Cardiac septum (tissue), 1 donor: ENCODE measurements around the gene SIGLEC15. TPM values are rescaled to one million over a fixed set of nuclear protein-coding genes. Genes with fewer than 3 reads are reported as not detected.
"Not testable (repeated sequence)": the region's sequence is repeated elsewhere in the genome, so short reads cannot be mapped to it uniquely, and the experiment has no call there.

Experiments
- DNase-seq: peaks from one replicate; pipeline ENCODE4 v3.0.0-alpha.2; 2020; ENCODE audit warnings: low spot score
- intact Hi-C: fragments of 100-400 bp; cut with DNase I; formaldehyde crosslinking; loops from one replicate; pipeline ENCODE4 v1.14.0; 2022
- total RNA-seq: library from RNA; stranded (reverse); fragmentation: NEBNext Ultra II Directional; extraction: Animal tissue kit (Norgen Biotek cat#: 25700); gene quantifications from one replicate; pipeline ENCODE4 v1.2.1, GENCODE V29; 2021
- donor health status: DM: no; HTN: no; CAD: no.

SIGLEC15 gene
- total RNA-seq, 1 donor from 2014 or later = not detected

DNA sequence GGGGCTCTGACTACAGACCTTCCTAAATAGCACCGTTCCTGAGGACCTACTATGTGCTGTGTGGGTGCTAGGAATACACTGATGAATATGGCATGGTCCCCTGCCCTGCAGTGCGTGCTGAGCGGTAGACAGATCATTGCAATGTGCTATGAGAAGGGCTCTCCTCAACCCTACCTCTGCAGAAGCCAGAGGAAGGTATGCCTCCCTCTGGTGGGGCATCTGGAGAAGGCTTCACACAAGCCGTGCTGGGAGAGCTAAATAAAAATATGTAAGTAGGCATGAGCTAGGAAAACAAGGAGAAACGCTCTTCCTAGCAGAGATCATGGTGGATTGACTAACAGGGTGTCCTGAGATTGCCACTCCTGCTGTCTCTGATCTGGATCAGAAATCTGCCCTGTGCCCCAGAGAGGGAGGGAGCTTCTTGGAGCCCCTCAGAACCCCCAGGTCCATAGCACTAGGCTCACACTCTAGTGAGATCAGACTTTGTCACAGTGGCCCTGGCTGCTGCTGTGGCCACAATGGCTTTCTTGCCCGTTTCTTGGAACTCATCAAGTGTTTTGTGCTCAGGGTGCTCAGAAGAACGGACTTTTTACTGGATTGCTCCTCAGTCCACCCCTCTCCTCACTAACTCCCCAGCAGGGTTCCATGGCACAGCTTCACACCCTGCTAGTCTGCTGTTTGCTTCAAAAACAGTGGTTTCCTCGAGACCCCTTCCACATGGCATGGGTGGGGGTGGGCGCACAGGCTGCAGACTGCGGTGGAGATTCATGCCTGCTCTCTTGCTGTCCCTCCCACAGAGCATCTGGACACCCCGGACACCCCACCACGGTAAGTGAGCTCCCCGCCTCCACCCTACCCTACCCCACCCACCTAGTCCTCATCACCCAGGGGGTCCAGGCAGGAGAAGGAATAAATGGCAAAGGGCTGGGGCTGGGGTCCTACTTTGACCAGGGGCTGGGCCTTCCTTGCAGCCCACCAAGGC lies 14.2 kb downstream of the SIGLEC15 start:
- intact Hi-C loops = loop anchor here (5.0 kb wide), 2 partner anchors 62 to 147 kb away; no protein-coding TSS in a partner anchor
- no peak for DNase-seq

DNA sequence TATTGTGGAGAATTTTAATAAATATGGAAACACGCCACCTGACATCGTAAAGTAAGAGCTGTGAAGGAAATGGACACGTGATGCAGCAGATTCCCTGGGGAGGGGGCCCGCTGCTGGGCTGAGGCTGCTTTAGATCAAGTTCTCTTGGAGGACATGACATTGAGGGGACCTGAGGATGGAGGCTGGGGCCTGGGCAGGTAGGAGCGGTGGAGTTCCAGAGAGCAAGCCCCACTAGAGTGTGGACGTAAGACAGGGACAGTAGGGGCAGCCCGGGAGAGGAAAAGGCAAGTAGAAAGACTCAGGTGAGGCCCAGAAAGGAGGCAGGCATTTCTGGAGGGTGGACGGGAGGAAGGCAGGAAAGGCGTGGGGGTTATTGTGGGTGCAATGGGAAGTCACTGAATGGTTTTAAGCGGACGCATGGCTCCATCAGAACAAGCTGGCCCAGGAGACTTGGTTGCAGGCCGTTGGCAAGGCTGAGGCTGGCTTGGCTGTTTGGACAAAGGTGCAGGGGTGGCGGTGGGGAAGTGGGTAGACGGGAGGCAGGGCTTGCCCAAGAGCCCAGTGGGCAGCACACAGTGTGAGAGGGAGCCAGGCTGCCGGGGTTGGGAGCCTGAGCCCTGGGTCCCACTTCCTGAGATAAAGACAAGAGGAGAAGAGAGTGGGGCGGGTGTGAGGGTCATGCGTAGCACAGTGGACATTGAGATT lies 15.7 kb downstream of the SIGLEC15 start:
- DNase-seq = no peak
- intact Hi-C loops = no loop called here

DNA sequence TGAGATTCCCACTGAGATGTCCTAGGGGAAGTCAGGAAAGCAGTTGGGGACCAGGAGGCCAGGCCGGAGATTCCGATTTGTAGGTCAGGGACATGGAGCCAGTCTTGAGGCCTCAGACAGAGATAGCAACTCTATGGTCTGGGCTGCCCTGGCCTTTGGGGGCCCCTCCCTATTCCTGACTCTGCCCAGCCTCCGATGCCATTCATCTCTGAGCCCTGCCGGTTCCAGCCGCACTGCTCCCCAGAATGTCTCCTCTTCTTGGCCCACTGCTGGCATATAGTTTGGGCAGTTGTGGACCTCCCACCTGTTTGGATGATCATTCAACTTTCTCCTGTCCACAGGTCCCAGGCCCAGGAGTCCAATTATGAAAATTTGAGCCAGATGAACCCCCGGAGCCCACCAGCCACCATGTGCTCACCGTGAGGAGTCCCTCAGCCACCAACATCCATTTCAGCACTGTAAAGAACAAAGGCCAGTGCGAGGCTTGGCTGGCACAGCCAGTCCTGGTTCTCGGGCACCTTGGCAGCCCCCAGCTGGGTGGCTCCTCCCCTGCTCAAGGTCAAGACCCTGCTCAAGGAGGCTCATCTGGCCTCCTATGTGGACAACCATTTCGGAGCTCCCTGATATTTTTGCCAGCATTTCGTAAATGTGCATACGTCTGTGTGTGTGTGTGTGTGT lies 16.4 kb downstream of the SIGLEC15 start:
- DNase-seq = no peak
- intact Hi-C loops = no loop called here

DNA sequence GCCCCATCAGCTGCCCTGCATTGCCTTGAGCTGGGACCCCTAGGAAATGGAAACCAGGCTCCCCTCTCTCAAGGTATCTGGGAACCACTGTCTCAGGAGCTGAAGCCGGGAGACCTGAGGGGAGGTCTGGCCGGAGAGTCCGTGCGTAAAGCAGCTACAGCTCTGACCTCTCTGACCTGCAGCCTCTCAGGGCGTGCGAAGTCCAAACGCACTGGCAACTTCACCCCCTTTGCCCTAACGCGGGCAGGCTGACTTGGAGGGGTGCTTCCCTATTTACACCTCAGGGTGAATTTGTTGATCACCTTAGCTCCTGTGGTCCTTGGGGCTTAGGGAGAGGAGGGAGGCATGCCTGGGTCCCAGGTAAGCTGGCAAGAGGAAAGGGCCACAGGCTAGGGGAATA lies 17.5 kb downstream of the SIGLEC15 start:
- intact Hi-C loops = no loop called here
- DNase-seq = no peak

DNA sequence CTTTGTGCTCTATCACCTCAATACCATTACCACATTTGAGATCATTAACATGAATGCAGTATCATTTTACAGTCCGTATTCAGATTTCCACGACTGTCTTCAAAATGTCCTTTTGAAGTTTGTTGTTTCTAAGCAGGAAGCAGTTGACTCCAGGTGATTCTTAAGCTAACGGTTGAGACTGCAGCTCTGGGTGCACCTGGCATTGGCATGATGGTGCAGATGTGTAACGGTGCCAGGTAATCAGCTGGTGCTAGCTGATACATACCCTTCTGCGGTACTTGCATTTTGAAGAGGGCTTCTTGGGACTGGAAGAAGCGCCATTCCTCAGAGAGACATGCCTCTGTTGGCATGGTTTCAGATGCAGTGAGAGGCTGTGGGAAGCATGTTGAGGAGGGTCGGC lies 19.5 kb downstream of the SIGLEC15 start:
- DNase-seq = no peak
- intact Hi-C loops = no loop called here

DNA sequence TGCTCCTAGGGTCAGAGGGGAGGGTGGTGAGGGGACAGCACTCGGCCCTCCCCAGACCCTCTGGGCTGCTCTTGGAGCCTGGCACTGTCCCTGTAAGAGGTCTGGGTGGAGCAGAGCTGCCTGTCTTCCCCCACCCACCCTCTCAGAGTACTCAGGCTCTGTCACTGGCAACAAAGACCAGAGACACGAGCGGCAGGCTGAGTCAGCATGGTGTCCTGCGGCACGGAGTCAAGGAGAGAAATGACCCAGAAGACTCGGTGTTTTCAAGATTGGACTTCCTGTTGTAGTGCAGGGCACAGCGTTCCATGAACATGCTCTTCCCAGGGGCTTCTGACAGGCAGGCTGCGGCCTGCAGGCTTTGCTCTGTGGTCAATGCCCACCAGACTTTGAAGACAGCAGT lies 19.9 kb downstream of the SIGLEC15 start:
- intact Hi-C loops = no loop called here
- DNase-seq = no peak

DNA sequence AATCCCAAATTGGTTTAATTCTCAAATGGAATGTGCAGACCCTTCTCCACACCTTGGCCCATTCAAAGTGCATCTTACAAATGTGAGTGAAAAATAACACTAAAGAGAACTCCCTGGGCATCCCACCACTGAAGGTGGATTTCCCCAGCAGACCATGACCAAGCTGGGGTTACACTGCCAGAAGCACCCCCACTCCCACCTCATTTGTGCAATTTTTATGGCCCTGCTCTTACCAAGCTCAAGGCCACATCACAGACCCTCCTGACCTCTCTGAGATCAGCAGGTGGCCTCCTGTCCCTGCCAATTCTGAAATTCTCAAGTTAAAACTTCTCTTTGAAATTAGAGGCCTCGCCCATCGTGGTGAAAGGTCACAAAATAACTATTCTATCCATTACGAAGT lies 21.6 kb downstream of the SIGLEC15 start:
- DNase-seq = no peak
- intact Hi-C loops = no loop called here

DNA sequence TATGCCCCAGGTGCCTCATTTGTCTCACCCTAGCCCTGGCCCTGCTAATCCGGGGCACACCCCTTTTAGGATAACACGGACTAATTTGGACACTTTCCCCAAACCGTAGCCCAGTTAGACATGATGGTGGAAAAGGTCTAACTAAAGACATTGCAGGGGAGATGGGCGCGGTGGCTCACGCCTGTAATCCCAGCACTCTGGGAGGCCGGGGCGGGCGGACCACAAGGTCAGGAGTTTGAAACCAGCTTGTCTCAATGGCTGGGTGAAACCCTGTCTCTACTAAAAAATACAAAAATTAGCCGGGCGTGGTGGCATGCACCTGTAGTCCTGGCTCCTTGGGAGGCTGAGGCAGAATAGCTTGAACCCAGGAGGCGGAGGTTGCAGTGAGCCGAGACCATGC lies 23.2 kb downstream of the SIGLEC15 start:
- not testable (repeated sequence) for DNase-seq

DNA sequence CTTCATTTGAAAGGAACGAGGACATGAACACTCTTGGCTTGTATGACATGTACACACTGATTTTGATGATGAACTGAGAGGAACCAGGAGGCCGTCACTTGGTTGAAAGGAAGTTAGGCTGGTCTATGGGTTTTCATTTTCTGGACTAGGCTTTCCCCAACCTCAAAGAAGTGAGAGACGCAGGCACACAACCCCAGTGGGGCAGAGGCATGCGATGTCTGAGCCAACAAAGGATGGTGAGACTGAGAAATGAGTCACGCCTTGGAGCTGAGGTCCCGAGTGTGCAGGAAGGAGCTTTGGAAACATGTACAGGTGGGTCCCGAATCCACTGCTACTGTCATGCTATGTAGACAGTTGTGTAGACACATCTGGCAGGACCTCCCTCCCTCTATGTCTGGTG lies 24.1 kb downstream of the SIGLEC15 start:
- no peak for DNase-seq
- intact Hi-C loops = no loop called here

More for the DNA sequence above, 23.2 kb downstream of the SIGLEC15 start:
- intact Hi-C loops = not testable (repeated sequence)

DNA sequence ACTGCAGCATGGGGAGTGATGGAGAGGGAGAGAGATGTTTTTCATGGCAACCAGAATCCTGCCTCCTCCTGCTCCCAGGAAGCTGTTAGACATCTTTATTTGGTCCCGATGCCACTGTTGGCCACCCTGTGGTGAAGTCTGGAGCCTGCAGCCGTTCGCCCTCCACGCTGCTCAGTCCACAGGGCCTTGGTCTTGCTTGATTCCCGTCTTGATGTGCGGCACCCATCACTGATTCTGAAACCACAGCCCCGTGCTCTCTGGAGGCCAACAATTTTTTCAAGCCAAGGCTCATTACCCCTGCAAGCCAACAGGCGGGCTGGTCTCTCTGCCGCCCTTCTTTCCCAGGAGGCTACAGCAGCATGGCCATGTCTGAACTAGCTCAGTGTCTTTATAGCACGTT lies 24.5 kb downstream of the SIGLEC15 start:
- no peak for DNase-seq
- intact Hi-C loops = no loop called here

DNA sequence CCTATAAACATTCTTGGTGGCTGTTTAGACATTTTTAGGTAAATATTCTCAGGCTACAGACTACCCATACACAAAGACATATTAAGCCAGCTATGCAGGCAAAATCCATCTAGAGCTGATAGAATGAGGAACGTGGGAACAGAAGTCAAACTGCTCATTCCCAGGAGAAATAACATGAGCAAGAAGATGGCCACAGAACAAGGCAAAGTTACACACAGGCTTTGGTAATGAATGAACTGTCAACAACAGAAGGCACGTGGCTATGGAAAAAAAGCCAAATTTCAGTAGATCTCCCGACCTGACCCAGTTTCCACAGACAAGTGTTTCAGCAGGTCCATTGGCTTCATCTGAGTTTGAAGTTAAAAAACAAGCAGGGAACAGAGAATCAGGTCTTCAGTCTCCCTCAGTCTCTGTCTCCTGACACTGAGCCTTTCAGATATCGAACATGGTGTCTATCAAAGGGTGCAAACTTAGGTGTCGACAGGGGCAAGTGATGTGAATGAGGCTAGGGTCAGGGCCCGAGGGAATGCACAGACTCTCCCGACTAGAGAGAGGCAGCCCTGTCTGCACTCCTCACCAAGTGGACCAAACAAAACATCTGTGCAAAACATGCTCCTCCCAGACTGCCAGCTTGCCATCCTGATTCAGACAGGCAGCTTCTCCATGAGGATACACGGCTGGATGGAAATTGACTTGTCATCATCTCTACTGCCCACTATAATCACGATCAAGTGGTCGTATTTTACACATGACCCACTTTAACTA lies 25.9 kb downstream of the SIGLEC15 start:
- intact Hi-C loops = no loop called here
- no peak for DNase-seq

DNA sequence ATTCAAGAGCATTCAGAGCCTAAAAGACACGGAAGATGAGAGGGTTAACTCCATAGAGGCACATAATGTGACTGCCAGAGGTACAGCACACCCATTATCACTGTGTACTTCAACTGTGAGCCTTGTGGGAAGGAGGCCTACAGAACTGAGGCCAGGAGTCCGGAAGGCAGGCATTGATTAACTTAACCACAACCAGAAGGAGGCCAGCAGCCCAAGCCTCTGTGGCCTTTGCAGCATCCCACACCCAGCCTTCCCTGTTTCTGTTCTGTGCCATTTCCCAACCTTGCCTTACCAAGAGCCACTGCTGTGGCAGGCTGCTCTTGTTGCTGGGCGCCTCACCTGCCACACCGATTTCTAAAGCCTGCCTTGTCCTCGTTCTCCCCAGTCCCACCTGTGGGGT lies 27.2 kb downstream of the SIGLEC15 start:
- intact Hi-C loops = no loop called here
- DNase-seq = no peak

DNA sequence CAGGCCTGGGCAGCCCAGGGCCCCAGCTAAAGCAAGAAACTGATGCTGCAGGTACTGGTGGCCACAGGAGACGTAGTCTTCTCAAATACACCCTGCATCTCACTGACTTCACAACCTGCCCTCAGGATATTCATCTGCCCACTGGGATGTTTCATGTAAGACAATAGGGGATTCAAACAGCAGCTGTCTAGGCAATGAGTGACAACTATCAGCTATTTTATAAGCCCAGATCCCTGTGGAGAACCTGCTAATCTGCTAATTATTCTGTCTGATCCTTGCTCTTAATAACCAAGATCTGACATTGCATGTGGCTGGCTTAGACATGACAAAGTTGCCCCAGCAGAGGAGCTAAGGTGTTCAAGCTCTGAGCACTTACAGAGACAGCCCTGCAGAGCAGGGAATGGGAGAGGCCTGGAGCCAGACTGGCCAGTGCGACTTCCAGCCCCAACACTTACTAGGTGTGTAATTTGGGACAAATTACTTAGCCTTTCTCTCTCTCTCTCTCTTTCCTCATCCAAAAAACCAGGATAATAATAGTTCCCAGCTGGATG lies 28.6 kb downstream of the SIGLEC15 start:
- no peak for DNase-seq
- intact Hi-C loops = no loop called here

DNA sequence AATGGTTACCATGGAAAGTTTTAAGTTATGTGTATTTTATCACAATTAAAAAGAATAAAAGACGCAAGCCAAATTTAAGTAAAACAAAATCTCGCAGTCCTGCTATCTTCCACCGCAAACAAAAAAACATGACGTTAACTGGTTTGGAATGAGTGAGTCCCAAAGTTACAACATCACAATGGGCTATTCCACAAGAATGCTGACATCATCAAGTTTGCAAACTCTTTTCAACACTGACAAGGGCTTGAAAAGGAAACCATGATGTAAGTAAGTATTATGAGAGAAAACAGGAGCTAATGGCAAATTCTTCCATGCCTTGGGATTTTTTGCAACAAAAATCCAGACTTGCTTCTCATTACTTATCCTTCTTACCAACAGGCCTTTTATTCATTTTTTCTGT lies 31.1 kb downstream of the SIGLEC15 start:
- intact Hi-C loops = no loop called here
- DNase-seq = no peak

DNA sequence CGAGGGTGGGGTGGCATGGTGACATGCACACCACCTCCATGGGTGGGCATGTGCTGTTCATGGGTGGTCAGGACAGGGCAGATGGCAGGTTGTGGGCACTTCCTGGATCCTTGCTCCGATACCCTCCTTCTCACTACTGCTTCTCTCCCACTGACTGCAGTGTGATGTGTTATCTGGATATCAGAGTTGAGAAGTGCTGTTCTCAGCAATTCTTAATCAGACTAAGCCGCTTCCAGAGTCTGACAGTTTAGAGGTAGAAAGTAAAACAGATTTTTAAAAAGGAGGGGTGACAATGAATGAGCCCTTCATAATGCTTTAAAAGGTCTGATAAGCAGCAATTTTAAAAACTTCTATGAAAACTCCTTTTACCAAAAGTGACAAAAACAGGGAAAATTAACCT lies 33.9 kb downstream of the SIGLEC15 start:
- intact Hi-C loops = no loop called here
- no peak for DNase-seq

DNA sequence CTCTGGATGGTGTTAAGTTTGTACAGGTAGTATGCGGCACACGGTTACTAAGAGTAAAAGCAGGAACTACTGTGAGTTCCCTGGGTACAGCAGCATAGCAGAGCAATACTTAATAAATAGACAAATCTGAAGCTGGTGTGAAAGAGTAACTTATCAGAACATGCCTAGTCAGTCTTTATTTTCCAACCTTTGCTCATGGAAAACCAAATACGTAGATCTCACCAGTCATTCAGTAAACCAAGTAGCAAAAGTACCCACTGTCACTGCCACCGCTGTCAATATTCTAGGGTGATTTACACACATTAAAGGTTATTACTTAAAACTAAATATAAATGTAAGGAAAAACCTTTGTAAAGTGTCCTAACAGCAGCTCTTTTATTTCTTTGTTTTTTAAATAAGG lies 35.0 kb downstream of the SIGLEC15 start:
- intact Hi-C loops = loop anchor here (10.0 kb wide), 1 partner anchor 214 kb away; the partner anchor contains the start of gene PSTPIP2
- no peak for DNase-seq

DNA sequence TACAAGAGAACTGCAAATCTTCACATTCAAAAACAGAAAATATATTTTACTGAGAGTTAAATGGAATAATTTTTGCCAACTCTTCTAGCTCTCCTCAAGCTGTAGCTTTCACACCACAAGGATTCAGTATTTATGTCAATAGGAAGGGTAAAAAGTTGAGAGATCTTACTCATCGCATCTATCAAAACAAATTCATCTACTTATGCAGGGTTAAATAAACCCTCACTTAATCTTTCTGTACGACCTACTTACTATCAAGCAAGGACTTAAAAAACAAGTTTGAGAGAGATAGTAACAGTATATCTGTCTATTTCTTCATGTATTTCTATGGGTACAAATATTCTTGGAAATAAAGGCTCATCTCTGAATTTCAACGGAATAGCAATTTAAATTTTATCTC lies 35.5 kb downstream of the SIGLEC15 start:
- intact Hi-C loops = loop anchor here (10.0 kb wide), 1 partner anchor 214 kb away; the partner anchor contains the start of gene PSTPIP2
- DNase-seq = no peak

DNA sequence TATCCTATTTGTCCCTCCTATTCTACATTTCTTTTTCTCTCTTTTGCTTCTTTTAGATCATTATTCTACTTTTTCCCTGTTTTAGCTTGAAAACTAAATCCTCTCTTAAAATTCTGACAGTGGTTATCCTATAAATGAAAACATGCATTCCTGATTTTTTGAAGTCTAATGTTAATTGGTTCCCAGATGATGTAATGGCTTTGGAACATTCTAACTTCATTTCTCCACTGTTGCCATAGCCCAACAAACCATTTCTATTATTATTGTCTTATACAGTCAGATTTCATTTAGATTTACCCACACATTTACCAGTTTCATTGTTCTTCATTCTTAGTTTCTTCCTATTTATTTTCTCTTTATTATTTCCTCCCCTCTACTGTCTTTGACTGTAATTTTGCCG lies 36.5 kb downstream of the SIGLEC15 start:
- intact Hi-C loops = loop anchor here (10.0 kb wide), 1 partner anchor 213 kb away; the partner anchor contains the start of gene PSTPIP2
- no peak for DNase-seq

DNA sequence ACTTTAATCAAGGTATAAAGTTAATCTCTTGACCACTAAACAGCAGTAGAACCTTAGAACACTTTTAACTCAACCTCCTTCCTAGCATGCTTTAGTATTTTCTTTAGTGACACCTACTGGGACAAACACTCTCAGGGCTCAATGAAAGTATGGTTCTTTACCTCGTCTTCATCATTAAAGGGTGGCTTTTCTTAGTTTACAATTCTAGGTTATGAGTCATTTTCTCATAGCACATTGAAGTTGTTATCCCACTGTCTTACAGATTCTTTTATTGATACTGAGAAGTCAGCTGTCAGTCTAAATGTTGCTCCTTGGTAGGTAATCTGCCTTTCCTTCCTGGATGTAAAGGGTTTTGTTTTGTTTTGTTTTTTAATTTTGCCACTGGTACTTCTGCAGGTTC lies 38.0 kb downstream of the SIGLEC15 start:
- intact Hi-C loops = loop anchor here (10.0 kb wide), 1 partner anchor 211 kb away; the partner anchor contains the start of gene PSTPIP2
- no peak for DNase-seq
